ENCODE results near the gene QRFP.

DNA sequence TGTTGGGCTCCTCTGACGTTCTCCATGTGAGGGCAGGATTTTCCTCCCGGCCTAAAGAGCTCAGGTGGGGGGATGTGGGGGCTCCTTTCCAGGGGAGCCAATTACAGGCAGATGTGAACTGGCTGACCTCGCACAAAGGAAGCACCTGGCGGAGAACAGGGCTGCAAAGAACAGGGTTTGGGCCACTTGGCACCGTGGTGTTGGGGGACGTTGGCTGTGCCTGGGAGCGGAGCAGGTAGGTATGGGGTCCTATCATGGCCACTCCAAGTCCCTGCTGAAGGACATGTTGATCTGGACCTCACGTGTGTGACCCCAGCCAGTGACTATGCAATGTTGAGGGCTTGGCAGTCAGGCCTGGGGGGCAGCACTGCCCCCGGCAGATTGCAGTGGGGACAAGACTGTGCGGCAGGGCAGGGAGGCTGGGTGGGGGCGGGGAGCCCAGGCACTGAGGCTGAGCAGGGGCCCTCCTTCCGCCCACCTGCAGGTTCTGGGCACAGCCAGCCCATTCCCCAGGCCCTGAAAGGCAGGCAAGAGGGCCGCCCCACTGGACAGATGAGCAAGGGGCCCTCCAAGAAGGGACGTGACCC lies 23.0 kb upstream of the QRFP start:
- TF ChIP-seq, protein P1, sequence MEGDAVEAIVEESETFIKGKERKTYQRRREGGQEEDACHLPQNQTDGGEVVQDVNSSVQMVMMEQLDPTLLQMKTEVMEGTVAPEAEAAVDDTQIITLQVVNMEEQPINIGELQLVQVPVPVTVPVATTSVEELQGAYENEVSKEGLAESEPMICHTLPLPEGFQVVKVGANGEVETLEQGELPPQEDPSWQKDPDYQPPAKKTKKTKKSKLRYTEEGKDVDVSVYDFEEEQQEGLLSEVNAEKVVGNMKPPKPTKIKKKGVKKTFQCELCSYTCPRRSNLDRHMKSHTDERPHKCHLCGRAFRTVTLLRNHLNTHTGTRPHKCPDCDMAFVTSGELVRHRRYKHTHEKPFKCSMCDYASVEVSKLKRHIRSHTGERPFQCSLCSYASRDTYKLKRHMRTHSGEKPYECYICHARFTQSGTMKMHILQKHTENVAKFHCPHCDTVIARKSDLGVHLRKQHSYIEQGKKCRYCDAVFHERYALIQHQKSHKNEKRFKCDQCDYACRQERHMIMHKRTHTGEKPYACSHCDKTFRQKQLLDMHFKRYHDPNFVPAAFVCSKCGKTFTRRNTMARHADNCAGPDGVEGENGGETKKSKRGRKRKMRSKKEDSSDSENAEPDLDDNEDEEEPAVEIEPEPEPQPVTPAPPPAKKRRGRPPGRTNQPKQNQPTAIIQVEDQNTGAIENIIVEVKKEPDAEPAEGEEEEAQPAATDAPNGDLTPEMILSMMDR (IDR thresholded peaks at IDR 0.05 in 4 of 5, conservative IDR thresholded peaks at IDR 0.05 in 1 of 5) = no peak
- TF ChIP-seq POLR2A (IDR thresholded peaks at IDR 0.05) = no peak

All from gastrocnemius medialis (tissue), 4 donors.